ENCODE measurements around the gene NME2. TPM values are rescaled to one million over a fixed set of nuclear protein-coding genes. Genes with fewer than 3 reads are reported as not detected.
A peak's percentile ranks its signal among the peaks of the same experiment; 100 is the strongest.

Gene NME2
- total and polyA plus RNA-seq, 10 of the 15 experiments (the other 5 are each of a cell fraction or from before 2014, with no cell fraction given), result 497 to 1,030 (median 786) TPM

DNA sequence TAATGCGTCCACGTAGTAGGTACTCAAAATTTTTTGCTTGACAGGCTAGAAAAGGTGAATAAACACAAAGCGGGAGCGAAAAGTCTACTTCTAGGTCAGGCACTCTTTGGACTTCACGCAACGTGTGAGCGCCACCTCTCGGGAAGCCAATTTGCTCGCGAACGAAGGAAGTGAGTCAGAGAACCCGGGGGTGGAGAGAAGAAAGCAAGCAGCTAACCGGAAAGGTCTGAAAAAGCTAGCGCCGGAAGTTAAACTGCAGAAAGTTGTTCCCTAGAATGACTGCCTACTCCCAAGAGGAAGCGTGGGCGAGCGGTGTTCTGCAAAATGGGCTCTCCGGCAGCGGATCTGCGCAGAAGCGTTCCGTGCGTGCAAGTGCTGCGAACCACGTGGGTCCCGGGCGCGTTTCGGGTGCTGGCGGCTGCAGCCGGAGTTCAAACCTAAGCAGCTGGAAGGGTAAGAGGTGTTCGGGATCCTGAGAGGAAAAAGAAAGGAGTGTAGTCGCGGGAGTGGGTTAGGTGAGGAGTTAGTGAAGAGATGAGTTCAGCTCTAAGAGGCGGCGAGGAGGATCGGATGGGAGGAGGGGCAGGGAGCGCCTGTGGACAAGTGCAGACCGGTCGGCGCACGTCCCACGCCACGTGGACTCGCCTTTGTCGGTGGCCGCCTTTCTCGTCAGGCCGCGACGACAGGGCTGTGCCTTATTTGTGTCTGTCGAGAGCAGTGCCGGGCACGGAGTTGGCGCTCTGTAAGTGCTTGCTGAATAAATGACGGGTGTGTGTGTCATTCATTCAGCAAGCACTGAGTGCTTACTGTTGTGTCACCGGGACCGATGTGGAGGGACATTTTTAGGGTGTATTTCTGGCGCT lies 12.8 kb upstream of the NME2 start, which contains the start of gene NME1 (continued):
- TF ChIP-seq, protein P1, sequence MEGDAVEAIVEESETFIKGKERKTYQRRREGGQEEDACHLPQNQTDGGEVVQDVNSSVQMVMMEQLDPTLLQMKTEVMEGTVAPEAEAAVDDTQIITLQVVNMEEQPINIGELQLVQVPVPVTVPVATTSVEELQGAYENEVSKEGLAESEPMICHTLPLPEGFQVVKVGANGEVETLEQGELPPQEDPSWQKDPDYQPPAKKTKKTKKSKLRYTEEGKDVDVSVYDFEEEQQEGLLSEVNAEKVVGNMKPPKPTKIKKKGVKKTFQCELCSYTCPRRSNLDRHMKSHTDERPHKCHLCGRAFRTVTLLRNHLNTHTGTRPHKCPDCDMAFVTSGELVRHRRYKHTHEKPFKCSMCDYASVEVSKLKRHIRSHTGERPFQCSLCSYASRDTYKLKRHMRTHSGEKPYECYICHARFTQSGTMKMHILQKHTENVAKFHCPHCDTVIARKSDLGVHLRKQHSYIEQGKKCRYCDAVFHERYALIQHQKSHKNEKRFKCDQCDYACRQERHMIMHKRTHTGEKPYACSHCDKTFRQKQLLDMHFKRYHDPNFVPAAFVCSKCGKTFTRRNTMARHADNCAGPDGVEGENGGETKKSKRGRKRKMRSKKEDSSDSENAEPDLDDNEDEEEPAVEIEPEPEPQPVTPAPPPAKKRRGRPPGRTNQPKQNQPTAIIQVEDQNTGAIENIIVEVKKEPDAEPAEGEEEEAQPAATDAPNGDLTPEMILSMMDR (IDR thresholded peaks at IDR 0.05 in 2 of 3, conservative IDR thresholded peaks at IDR 0.05 in 1 of 3; ENCODE audit: control insufficient read depth in 2 of 3, extremely low read depth in 1 of 3, insufficient read depth in 1 of 3, low read depth in 3 of 3, low read length in 3 of 3), result peak; percentile 84 to 98 (median 95)
- TF ChIP-seq, protein P2, sequence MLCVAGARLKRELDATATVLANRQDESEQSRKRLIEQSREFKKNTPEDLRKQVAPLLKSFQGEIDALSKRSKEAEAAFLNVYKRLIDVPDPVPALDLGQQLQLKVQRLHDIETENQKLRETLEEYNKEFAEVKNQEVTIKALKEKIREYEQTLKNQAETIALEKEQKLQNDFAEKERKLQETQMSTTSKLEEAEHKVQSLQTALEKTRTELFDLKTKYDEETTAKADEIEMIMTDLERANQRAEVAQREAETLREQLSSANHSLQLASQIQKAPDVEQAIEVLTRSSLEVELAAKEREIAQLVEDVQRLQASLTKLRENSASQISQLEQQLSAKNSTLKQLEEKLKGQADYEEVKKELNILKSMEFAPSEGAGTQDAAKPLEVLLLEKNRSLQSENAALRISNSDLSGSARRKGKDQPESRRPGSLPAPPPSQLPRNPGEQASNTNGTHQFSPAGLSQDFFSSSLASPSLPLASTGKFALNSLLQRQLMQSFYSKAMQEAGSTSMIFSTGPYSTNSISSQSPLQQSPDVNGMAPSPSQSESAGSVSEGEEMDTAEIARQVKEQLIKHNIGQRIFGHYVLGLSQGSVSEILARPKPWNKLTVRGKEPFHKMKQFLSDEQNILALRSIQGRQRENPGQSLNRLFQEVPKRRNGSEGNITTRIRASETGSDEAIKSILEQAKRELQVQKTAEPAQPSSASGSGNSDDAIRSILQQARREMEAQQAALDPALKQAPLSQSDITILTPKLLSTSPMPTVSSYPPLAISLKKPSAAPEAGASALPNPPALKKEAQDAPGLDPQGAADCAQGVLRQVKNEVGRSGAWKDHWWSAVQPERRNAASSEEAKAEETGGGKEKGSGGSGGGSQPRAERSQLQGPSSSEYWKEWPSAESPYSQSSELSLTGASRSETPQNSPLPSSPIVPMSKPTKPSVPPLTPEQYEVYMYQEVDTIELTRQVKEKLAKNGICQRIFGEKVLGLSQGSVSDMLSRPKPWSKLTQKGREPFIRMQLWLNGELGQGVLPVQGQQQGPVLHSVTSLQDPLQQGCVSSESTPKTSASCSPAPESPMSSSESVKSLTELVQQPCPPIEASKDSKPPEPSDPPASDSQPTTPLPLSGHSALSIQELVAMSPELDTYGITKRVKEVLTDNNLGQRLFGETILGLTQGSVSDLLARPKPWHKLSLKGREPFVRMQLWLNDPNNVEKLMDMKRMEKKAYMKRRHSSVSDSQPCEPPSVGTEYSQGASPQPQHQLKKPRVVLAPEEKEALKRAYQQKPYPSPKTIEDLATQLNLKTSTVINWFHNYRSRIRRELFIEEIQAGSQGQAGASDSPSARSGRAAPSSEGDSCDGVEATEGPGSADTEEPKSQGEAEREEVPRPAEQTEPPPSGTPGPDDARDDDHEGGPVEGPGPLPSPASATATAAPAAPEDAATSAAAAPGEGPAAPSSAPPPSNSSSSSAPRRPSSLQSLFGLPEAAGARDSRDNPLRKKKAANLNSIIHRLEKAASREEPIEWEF (IDR thresholded peaks at IDR 0.05; ENCODE audit: insufficient replicate concordance, low read depth, low read length), result no peak

All from GM12878 (cell line).